ENCODE measurements around the gene NAA15.
"Not testable (repeated sequence)": the region's sequence is repeated elsewhere in the genome, so short reads cannot be mapped to it uniquely, and the experiment has no call there.

Gene NAA15

DNA sequence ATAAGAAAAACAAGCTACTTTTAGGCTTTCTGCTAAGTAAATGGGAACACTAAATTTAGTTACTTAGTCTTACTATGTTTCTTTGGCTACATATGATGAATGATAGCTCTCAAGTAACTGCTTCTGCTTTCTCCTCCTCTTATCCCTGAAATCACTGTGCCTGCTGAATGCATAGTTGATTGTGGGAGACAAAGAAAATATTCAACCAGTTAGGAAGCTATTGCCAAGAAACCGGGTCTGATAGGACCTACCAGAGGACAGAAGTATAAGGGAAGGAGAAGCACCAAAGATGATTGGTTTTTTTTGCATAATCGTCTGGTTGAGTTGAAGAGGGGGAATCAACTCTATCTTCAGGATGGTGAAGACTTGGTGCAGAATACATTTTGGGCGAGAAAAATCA lies 29.0 kb downstream of the NAA15 start:
- no peak for DNase-seq (ENCODE audit: low read depth, low spot score)
- H3K27ac ChIP-seq: no peak overlapping the region

DNA sequence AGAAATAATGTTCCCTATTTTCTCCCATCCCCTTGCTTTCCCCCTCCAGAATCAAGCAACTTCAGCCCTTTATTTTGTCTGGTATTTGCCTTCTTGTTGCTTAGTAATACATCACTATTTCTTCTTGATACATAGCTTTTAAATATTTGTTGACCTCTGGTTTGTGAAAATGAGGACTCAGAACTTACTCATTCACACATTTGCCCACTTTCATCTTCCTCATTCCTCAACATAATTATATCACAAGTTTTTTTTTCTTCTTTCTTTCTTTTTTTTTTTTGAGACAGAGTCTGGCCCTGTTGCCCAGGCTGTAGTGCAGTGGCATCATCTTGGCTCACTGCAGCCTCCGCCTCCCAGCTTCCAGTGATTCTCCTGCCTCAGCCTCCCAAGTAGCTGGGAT lies 29.9 kb downstream of the NAA15 start:
- no peak overlapping the region for H3K27ac ChIP-seq
- peak; percentile 0 for DNase-seq (ENCODE audit: low read depth, low spot score)

DNA sequence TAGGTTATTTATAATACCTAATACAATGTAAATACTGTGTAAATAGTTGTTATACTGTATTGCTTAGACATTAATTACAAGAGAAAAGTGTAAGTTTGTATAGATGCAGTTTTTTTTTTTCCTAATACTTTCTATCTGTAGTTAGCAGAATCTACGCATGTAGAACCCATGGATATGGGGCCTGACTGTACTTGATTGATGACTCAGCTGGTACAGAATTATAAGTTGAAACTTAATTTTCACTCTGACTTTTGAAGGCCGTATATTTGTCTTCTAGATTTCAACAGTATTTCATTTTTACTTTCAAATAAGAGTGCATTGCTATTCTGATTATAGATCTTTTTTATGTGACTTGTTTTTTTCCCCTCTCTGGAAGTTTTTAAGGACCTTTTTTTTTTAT lies 31.7 kb downstream of the NAA15 start:
- no peak for DNase-seq (ENCODE audit: low read depth, low spot score)
- no peak overlapping the region for H3K27ac ChIP-seq

DNA sequence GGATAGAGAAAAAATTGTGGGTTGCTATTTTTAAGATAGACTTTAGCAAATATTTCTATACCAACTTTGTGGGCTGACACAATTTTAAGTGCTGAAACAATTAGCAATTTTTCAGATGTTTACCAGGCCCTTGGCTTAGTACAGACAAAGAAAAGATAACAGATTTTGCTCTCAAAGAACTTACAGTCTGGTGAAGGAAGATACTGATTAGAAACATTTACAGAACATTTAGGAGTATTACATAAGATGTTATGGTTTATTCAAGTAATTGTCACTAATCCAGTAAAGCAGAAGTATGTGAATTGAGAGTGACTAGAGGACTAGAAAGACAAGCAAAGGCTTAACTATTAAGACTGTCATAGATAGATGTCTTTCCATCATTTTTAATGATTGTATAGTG lies 36.3 kb downstream of the NAA15 start:
- H3K27ac ChIP-seq: no peak overlapping the region
- no peak for DNase-seq (ENCODE audit: low read depth, low spot score)

DNA sequence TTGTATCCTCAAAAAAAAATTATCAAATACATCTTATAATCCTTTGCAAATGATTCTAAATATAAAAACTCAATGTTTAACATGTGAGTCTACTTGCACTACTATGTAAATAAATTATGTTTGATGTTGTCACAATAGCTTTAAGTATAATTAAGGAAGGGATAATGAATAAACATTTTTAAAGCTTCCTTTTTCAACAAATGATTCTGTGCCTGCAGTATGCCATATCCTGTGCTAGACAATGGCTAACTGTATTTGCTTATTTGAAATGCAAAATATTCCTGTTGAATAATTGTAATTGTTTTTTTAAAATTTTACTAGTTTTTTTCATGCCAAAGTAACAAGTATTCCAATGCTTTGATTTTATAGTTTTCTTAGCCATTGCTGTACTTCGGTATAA lies 60.0 kb downstream of the NAA15 start:
- no peak overlapping the region for H3K27ac ChIP-seq
- DNase-seq (ENCODE audit: low read depth, low spot score): no peak

DNA sequence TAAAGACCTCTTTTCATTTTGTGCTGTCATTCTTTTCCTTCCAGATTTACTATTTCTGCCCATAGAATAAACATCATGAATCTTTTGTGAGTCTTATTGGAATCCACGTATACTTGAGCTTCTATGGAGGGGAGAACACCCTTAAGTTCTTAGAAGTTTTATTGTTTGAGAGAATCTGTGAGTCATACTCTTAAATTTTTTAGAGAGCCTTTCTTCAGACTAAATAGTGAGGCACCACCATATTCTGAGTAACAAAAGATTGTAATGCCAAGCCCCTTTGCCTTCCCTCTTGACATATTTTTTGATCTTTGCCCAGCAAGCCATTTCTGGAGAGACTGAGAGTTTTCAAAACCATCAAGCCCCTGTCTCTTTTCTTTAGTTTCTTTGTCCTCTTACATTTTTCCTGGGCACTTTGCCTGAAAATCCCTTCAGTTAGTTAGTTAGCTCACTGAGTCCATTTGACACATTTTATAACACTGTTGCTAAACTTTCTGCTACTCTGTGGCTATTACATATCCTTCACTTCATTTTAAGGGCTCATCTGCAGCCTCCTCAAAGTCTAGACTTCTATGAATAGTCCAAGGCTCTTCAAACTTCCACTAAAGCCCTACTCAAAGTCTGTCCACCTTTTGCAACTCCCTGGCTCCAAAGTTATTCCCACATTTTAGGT lies 66.3 kb downstream of the NAA15 start:
- no peak for DNase-seq (ENCODE audit: low read depth, low spot score)
- H3K27ac ChIP-seq: no peak overlapping the region

DNA sequence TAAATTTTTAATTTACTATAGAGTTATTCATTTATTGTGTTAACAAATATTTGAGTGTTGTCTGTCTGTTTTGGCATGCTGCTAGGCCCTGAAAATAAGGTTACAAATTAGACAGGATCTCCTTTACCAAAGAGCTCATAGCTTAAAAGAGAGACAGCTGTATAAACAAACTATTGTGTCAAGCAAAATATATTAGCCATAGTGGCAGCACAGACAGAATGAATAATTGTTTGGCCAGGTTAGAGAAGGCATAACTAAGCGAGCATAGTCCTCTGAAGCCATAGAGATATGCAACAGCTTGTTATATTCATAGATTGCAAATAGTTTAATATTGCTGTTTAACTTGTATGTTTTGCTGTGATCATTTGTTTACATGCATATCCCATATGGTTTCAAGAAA lies 67.7 kb downstream of the NAA15 start:
- no peak overlapping the region for H3K27ac ChIP-seq
- no peak for DNase-seq (ENCODE audit: low read depth, low spot score)

DNA sequence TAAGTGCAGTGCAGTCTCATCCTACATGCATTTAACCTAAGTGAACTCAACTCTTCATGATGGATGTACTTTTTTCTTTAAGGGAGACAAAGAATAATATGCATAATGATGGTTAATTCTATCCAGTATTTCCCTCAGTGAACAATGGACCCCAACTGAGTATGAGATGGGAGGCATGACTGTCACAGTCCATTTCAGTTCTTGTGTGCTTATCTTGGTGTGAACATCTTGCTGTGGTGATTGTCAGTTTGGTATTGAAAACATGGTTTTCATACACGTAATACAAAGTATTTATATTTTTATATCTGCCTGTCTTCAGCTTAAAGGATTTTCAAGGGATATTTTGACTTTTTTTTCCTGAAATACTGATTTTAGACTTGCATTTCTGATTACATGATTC lies 72.9 kb downstream of the NAA15 start:
- no peak overlapping the region for H3K27ac ChIP-seq
- DNase-seq (ENCODE audit: low read depth, low spot score): no peak

DNA sequence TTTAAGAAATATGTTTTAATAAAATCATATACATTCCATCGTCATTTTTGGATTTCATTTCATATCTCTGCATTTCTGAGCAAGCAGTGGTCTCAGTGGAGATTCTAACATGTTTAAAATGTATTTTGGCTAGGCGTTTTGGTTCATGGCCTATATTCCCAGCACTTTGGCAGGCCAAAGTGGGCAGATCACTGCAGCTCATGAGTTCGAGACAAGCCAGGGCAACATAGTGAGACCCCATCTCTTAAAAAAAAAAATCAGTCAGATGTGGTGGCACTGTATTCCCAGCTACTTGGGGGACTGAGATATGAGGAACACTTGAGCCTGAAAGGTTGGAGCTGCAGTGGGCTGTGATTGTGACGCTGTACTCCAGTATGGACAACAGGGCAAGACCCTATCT lies 85.1 kb downstream of the NAA15 start:
- no peak overlapping the region for H3K27ac ChIP-seq
- no peak for DNase-seq (ENCODE audit: low read depth, low spot score)

DNA sequence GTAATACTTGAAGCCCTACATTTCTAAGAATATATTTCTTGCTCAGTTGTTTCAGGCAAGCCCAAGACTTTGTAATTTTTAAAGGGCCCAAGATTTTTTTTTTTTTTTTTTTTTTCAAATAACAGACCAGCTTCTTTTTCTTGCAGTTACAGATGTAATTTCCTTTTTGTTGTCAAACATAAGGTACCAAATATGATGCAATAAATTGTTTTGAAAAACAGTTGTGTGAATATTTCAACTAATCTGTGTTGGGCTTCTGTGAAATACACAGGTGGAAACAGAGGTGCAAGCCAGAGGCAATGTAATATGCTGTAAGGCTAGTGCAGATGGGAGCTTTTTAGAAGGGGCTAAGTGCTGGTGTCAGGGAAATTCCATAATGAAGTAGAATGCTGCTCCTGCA lies 87.8 kb downstream of the NAA15 start:
- no peak for DNase-seq (ENCODE audit: low read depth, low spot score)
- no peak overlapping the region for H3K27ac ChIP-seq

DNA sequence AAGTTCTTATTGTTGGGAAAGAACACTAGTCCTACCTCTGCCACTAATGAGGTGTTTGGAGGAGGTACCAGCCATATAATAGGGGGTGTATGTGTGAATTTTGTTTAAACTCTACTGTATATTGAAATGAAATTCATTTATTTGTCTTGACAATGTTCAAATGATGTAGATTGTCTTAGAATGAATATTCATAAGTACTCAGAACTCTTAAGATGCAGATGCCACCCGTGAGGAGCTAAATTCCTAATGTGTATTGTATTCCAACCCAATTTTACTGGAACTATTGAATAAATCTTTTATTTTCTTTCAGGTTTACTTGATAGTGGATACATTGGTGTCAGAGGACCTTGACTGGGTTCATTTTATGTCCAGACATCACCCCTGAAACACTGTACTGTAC lies 88.7 kb downstream of the NAA15 start:
- no peak for DNase-seq (ENCODE audit: low read depth, low spot score)
- H3K27ac ChIP-seq: no peak overlapping the region

DNA sequence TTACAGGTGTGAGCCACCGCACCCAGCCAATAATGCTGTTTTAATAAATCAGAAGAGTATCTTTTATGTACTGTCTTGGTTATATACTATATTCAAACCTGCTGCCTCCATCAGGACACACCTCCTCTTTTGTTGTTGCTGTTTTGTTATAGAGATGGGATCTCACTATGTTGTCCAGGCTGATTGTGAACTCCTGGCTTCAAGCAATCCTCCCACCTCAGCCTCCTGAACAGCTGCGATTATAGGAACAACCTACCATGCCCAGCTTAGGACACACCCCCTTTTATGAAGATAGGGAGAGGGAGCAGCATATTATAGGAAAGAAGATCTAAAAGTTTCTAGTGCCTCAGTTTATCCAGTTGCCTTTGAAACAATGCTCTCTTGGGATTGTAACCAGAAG lies 90.4 kb downstream of the NAA15 start:
- DNase-seq (ENCODE audit: low read depth, low spot score): no peak
- peak overlapping the region; percentile 43 for H3K27ac ChIP-seq

DNA sequence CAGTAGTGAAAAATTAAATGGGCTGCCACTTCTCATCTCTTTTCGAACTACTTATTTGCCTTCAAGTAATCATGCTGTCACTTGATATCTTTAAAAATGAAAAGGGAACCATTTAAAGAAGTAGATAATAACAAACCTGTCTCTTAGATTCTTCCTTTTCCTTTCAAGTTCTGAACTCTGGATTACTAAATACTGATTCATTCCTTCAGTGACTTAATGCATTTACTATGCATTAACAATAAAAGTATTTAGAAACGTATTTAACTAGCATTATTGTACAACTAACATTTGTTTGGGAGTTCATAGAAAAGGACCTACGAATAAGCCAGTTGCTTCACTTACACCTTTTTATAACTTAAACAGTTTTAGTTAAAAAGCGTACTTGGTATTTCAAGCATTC lies 91.5 kb downstream of the NAA15 start:
- no peak for DNase-seq (ENCODE audit: low read depth, low spot score)
- peak overlapping the region; percentile 43 for H3K27ac ChIP-seq

DNA sequence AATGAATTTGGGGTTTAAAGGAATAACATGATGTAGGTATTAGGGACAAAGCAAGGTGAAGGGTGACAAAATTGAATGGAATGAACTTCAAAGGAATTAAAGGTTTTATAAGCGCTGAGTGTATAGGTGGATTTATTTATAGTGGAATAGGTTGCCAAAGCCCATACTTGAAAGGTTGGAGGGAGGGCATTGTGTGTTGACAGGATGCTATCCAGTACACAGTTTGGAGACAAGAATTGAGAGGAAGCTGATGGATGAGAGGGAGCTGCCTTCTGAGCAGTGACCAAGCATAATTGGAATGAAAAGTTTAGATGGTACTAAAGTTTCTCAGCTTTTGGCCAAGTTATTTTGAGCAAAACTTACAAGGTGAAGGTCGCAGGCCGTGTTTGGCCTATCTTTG lies 100.1 kb downstream of the NAA15 start:
- no peak for DNase-seq (ENCODE audit: low read depth, low spot score)
- no peak overlapping the region for H3K27ac ChIP-seq

DNA sequence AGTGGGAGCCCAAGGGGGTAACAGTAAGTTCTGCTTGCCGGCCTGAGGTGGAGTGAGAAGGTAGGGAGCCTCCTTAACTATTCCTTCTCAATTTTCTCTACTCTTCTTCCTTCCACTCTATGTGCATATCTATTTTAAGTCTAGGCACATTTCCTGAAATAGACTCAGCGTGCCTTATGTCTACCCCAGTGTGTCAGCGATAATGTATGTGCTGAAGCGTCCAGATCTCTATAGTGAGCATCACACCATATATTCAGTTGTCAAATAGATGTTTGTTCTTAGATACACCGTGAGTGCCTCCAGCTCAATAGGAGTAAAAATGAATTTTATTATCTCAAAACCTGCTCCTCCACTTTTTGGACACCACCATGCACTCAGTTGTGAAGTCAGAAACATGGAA lies 101.1 kb downstream of the NAA15 start:
- H3K27ac ChIP-seq: no peak overlapping the region
- no peak for DNase-seq (ENCODE audit: low read depth, low spot score)

DNA sequence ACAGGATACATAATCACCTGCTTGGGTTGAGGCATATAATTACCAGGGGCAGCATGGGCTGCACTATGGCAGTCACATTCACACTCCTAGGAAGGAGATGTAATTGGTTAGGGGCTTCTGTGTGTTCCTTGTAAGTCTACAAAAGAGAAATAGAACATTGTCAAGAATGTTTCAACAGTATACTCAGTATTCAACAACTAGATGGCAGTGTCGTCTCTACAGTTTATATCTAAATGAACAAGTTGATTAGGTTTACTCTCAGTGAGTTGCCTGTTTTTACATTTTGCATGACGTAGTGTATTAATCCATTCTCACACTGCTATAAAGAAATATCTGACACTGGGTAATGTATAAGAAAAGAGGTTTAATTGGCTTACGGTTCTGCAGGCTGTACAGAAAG lies 102.2 kb downstream of the NAA15 start:
- DNase-seq (ENCODE audit: low read depth, low spot score): no peak
- H3K27ac ChIP-seq: no peak overlapping the region

DNA sequence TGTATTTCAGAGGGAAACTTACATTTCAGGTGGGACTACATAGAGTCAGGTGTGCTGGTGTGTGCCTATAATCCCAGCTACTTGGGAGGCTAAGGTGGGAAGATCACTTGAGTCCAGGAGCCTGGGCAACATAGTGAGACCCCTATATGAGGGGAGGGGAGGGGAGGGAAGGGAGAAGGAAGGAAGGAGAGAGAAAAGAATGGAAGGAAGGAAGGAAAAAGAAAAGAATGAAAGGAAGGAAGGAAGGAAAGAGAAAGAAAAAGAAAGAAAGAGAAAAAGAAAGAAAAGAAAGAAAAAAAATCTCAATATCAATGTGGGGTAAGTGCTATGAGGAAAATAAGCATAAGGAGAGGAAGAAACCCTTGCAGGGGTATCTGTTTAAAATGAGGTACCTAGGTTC lies 109.0 kb downstream of the NAA15 start:
- no peak for DNase-seq (ENCODE audit: low read depth, low spot score)

DNA sequence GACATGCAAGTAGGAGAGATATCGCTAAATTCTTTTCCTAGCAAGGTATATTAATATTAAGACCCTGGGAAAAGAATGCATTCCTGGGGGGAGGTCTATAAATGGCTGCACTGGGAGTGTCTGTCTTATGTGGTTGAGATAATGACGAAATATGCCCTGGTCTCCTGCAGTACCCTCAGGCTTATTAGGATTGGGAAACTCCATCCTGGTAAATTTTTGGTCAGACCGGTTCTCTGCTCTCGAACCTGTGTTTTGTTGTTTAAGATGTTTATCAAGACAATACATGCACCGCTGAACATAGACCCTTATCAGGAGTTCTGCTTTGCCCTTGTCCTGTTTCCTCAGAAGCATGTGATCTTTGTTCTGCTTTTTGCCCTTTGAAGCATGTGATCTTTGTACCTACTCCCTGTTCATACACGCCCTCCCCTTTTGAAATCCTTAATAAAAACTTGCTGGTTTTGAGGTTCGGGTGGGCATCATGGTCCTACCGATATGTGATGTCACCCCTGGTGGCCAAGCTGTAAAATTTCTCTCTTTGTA lies 113.4 kb downstream of the NAA15 start:
- not testable (repeated sequence) for H3K27ac ChIP-seq; DNase-seq (ENCODE audit: low read depth, low spot score)

More for the DNA sequence above, 109.0 kb downstream of the NAA15 start:
- no peak overlapping the region for H3K27ac ChIP-seq

DNA sequence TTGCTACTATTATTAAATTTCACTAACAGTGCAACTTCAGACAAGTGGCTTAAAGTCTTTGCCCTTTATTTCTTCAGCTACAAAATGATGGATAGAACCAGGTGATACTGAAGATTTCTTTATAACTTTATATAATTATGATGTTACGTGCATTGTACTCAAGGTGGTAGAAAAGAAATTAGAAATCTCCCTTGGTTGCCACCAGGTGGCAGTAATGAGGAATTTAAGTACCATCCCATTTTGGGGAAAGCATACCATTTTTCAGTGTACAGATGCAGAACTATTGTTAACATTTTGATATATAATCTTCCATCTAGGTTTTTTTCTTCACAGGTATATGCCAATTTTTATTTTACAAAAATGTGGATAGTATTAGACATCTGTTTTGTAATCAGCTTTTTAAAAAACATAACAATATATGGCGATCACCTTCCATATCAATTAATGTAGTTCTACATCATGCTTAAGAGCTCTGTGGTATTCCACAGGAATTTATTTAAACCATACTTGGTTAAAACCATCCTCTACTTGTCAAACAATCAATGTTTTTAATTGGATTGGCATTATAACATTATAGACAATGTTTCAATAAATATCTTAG lies 114.9 kb downstream of the NAA15 start:
- DNase-seq (ENCODE audit: low read depth, low spot score): no peak
- no peak overlapping the region for H3K27ac ChIP-seq

DNA sequence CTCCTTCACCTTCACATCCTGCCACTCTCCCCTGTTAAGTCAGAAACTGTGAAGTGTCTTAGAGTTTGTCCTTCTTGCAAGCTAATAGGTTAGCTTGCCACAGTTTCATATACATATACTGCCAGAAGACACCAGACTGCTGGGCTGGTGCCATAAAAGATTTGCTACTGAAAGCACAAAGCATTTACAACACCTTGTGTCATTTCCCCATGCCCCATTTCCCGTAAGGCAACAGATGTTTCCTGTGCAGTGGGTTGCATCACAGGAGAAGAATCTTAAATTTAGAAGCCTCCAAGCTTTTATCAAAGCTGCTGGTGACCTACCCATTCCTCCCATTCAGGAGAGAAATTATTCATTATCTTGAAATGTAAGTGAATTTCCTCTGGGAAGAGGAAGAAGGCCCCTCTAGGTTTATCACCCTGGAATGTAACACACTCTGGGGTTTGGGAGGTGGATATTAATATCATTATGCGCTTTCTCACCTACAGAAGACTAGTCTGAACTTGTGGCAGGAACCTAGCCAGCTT lies 118.1 kb downstream of the NAA15 start:
- peak; percentile 22 for DNase-seq (ENCODE audit: low read depth, low spot score)
- H3K27ac ChIP-seq: peak overlapping the region; percentile 88

DNA sequence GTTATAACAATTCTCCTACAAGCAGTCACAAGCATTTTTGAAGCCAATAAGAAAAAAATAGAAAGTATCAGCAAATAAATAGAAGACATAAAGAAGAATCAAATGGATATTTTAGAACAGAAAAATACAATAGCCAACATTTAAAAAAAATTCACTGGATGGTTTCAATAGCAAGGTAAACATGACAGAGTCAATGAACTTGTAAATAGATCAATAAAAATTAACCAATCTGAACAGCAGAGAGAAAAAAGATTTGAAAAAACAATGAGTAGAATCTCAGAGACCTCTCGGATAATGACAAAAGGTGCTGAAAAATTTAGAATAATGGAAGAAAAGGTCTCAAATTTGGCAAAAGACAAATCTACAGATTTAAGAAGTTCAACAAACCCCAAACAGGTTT lies 119.3 kb downstream of the NAA15 start:
- no peak for DNase-seq (ENCODE audit: low read depth, low spot score)
- H3K27ac ChIP-seq: peak overlapping the region; percentile 88

DNA sequence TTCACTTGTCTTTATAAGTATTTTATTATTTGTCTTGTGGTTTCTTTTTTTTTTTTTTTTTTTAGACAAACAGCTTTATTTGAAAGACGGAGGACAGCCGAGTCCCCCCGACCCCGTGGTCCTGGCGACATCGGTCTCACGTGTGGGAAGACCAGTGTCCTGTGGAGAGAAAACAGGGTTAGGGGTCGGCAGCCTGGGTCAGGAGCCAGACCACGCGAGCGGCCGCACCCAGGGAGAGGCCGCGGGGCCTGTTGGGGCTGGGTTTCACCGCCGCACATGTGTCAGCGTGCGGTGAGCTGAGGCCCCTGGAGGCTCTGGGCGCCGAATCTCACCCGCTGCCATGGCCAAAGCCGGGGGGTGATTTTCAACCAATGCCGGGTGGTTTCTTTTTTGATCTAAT lies 134.8 kb downstream of the NAA15 start:
- DNase-seq (ENCODE audit: low read depth, low spot score): no peak
- H3K27ac ChIP-seq: no peak overlapping the region
